WI38 (cell line): ENCODE measurements around the gene DRC1.

Source experiments
- H3K4me3 ChIP-seq: 2 replicates; pipeline ENCODE4 v1.5.1; 2011; ENCODE audit warnings: low read depth, mild to moderate bottlenecking, control low read depth, low read length
- TF ChIP-seq, protein P1 (sequence below): IDR thresholded peaks from 2 replicates; pipeline ENCODE4 v1.5.1; 2012; ENCODE audit warnings: low read depth, mild to moderate bottlenecking, control low read depth, low read length

DRC1 gene

DNA sequence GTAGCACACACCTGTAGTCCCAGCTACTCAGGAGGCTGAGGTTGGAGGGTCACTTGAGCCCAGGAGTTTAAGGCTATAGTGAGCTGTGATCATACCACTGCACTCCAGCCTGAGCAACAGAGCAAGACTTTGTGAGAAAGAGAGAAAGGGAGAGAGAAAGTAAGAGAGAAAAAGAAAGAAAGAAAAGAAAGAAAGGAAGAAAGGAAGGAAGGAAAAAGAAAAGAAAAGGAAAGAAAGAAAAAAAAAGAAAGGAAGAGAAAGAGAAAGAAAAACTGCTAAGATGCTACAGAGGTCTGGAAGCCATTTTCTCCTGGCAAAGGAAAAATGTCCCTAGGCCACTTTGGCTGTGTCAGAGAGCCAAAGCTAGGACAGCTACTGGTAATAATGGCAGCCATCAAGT, 30.6 kb downstream of the DRC1 start:
- TF ChIP-seq, protein P1, sequence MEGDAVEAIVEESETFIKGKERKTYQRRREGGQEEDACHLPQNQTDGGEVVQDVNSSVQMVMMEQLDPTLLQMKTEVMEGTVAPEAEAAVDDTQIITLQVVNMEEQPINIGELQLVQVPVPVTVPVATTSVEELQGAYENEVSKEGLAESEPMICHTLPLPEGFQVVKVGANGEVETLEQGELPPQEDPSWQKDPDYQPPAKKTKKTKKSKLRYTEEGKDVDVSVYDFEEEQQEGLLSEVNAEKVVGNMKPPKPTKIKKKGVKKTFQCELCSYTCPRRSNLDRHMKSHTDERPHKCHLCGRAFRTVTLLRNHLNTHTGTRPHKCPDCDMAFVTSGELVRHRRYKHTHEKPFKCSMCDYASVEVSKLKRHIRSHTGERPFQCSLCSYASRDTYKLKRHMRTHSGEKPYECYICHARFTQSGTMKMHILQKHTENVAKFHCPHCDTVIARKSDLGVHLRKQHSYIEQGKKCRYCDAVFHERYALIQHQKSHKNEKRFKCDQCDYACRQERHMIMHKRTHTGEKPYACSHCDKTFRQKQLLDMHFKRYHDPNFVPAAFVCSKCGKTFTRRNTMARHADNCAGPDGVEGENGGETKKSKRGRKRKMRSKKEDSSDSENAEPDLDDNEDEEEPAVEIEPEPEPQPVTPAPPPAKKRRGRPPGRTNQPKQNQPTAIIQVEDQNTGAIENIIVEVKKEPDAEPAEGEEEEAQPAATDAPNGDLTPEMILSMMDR = no peak
- H3K4me3 ChIP-seq = no peak overlapping the region

DNA sequence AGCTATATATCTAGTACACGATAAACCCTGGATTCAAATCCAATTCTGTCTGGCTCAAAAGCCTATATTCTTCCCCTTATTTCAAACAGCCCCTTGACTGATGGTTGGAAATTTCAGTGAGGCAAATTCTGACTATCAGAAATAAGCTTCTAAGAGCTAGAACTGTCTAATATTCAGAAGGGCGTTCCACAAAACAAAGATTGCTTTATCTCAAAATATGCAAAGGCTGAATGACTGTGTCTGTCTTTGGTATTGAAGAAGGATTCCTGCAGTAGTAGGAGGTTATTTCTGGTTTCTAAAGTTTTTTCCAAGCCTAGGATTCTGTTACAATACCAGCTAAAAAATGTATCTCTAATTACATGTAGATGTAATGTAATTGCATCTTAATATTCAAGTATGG, 31.1 kb downstream of the DRC1 start:
- no peak overlapping the region for H3K4me3 ChIP-seq
- TF ChIP-seq, protein P1 = no peak

DNA sequence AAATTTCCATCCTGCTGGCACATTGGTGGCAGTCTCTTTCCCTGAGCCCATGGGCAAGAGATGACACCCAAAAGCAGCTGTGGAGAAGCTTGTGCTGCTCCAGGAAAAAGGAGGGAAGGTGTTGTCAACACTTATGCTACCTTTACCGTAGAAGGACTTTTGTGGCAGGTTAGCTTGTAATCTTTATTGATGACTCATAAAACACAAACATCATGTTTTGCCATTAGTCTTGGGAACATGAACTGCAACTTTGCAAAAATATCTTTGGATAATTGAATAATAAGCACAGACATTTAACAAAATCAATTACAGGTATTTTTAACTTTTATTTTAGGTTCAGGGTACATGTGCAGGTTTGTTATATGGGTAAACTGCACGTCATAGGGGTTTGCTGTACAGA, 33.4 kb downstream of the DRC1 start:
- TF ChIP-seq, protein P1 = no peak
- H3K4me3 ChIP-seq = no peak overlapping the region

DNA sequence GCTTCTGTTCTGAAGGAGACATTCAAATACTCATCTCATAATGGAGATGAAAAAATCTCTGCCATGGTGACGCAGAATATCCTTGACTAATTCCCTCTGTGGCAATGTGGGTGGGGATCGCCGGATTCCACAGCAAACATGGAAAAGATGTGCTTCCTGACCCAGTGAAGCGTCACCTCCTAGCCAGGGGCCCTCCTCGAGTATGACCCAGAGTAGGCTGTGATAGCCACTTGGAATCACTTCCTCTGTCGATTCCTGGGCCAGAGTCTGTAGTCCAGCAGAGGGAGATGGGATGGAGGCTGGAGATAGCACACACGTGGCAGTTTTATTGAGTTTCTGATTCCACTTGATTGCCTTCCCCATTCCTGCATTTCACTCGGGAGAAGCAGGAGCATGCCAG, 36.8 kb downstream of the DRC1 start:
- TF ChIP-seq, protein P1 = no peak
- no peak overlapping the region for H3K4me3 ChIP-seq

DNA sequence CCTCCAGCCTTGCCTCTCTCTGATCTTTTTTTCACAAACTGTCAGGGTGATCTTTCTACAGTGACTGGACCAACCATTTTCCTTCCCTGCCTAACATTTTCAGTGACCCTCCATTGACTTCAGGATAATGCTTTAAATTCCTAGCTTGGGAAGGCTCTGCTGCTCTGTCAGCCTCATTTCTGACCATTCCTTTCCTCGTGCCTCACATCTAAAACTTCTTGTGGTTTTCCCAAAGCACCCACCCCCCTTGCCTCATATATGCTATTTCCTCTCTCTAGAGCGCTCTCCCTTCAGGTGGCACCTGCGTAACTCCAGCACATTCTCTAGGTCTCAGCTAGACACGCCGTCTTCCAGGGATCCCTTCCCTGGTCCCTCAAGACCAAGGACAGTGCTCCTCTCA, 37.2 kb downstream of the DRC1 start:
- TF ChIP-seq, protein P1 = no peak
- H3K4me3 ChIP-seq = no peak overlapping the region

DNA sequence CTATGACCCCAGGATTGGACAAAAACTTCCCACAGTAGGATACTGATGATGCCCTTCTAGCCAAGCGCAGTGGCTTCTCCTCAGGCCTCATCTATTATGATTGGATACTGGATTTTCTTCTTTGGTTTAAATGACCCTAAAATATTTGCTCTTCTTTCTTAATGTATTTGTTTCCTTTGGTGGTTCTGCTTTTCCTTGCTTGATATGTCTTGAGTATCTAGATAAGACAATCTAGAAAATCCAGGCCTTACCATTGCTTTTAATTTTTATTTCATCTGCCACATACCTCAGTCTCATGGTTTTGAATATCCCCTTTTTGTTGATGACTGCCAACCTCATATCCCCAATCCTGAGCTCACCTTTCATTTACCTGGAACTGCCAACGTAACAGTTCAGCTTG, 40.6 kb downstream of the DRC1 start:
- TF ChIP-seq, protein P1 = no peak

DNA sequence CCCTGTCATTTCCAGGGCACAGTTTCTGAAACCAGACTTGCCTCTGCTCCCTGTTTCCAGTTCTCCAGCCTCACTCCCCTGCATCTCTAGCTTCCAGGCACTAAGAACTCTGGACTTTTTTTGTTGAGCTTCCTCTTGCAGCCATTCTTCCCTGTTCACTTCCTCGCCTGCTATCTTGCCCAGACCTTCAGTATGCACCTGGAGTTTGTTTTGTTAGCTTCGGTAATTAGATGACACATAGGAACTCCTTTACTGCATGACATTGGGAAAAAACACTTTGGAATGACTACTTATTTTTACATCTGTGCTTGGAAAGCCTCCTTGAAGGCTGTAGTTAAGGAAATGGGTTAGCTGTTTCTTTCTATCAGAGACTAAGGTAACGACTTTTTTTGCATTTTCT, 41.0 kb downstream of the DRC1 start:
- TF ChIP-seq, protein P1 = no peak

More for the DNA sequence above, 40.6 kb downstream of the DRC1 start:
- no peak overlapping the region for H3K4me3 ChIP-seq

More for the DNA sequence above, 41.0 kb downstream of the DRC1 start:
- no peak overlapping the region for H3K4me3 ChIP-seq
